Measurements from ENCODE around the gene BRI3.

BRI3 gene

GRCh38 chr7:98286701-98287485 lies 5.4 kb downstream of the BRI3 start:
- no peak for DNase-seq (ENCODE audit: low read depth, low spot score)

DNA sequence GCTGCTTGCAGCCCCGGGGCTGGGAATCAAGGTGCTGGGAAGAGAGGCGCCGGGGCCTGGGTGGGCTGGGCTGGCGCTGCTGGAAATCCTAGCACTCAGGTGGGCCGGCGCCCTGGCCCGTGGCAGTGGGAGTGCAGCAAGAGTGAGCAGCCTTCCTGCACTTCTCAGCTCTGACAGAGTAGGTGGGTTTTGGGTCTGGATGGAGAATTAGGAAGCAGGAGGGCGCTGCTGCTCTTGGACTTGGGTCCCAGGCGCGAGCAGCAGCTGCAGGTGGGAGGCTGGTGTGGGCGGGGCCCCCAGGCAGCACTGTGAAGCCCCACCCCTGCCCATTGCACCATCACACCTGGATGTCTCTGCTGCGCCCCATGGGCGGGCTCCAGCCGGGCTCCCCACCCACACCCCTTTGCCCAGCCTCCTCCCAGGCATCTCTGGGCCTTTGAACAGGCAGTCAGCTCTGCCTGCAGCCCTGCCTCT lies 6.0 kb downstream of the BRI3 start:
- no peak for DNase-seq (ENCODE audit: low read depth, low spot score)

GRCh38 chr7:98288064-98288823 lies 6.8 kb downstream of the BRI3 start:
- DNase-seq (ENCODE audit: low read depth, low spot score): no peak

DNA sequence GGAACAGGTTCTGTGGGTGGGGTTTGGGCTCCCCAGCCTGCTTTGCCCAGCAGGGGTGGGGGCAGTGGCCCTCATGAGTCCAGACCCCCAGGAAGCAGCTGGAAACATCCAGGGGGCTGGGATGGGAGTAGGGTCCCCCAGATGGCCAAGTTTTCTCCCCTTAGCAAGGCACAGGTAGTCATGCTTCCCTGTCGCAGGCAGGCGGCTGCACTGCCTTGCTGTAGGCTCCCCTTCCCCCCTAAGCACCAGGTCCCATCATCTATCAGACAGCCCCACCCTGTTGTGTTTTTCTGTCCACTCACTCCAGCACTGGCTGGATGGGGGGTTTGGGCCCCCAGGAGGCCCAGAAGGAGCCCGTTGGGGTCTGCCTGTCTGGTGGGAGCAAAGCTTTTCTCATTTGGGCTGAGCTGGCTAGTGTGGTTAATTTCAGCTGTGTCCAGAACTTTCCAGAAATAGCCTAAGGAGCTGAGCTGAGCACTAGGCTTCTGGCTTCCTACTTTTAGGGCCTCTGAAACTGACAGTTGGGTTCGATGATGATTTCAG lies 7.9 kb downstream of the BRI3 start:
- DNase-seq (ENCODE audit: low read depth, low spot score): no peak

- no peak for DNase-seq (ENCODE audit: low read depth, low spot score)
Observed at GRCh38 chr7:98291717-98292116, 10.2 kb downstream of the BRI3 start.

- no peak for DNase-seq (ENCODE audit: low read depth, low spot score)
Observed at GRCh38 chr7:98293265-98293664, 11.8 kb downstream of the BRI3 start.

- DNase-seq (ENCODE audit: low read depth, low spot score): no peak
Observed at GRCh38 chr7:98293746-98294145, 12.3 kb downstream of the BRI3 start.

DNA sequence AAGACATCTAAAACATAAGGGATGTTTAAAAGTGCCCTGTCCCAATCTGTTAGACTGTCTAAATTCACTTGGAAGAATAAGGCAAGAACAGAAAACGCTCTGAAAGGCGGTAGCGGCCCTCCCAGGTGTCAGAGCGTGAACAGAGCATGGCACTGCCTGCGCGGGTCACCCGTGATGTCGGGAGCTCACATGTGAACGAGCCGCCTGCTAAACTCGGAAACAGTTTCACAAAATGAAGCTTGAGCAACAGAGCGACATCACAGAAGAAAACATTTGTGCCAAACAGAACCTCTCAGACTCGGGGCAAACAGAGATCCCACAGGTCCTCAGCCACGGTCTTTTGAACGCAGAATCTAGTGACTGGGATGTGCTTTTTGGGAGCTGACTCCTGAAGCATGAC lies 12.8 kb downstream of the BRI3 start:
- no peak for DNase-seq (ENCODE audit: low read depth, low spot score)

DNA sequence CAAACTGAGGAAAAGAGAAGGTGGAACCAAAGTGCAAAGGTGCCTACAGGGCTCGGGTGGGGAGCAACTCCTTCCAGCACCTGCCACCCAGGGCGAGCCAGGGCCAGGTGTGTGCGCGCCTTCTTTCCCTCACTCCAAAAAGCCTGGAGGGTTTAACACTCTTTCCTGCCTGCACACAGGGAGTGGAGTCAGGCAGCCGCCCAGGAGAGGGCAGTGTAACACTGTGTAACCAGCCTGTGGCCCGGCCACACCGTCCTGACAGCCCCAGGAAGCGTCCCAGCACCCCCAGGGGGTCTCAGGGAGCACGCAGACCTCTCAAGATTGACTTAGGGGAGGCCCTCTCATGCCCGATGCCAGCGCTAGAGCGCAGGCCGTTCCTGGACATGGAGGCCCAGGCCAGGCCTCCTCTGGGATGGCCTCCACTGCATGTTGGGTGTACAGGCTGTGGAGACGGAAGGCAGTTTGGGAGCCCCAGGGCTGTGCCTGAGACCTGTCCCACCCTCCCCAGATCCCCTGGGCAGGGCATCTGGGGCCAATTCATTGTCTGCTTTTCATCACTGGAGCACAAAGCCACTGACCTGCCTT lies 13.4 kb downstream of the BRI3 start:
- DNase-seq (ENCODE audit: low read depth, low spot score): no peak

DNA sequence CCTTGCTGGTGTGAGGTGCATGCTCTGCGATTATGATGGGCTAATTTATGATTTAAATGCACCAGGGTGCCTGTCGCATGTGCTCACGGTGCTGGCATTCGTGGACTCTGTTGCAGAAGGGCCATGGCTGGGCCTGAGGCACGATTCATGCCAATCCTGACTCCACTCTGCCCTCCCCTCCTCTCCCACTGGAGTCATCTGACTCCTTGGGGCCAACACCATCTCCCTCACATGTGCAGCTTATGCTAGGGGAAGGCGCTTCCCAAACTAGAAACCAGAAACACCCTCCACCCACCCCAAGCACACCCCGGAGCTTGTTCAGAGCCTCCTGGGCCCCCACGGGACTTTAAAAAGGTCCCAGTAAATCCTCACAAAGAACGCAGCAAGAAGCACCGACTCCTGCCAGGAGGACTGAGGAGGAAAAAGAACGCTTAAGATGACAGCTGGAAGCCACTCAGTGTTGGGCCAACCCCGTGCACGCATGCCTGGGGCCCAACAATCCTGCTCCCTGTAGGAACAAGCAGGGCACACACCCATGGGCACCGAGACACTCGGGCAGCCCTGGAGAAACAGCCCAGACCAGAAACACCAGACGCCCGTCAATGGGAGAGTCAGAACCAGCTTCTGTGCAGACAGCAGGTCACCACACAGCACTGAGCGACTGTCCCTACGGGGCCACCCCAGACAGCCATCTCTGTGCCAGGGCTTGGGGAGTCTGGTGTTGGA lies 14.1 kb downstream of the BRI3 start:
- no peak for DNase-seq (ENCODE audit: low read depth, low spot score)

- DNase-seq (ENCODE audit: low read depth, low spot score): no peak
Observed at GRCh38 chr7:98296833-98297232, 15.3 kb downstream of the BRI3 start.

- no peak for DNase-seq (ENCODE audit: low read depth, low spot score)
Observed at GRCh38 chr7:98297626-98298286, 16.3 kb downstream of the BRI3 start.

DNA sequence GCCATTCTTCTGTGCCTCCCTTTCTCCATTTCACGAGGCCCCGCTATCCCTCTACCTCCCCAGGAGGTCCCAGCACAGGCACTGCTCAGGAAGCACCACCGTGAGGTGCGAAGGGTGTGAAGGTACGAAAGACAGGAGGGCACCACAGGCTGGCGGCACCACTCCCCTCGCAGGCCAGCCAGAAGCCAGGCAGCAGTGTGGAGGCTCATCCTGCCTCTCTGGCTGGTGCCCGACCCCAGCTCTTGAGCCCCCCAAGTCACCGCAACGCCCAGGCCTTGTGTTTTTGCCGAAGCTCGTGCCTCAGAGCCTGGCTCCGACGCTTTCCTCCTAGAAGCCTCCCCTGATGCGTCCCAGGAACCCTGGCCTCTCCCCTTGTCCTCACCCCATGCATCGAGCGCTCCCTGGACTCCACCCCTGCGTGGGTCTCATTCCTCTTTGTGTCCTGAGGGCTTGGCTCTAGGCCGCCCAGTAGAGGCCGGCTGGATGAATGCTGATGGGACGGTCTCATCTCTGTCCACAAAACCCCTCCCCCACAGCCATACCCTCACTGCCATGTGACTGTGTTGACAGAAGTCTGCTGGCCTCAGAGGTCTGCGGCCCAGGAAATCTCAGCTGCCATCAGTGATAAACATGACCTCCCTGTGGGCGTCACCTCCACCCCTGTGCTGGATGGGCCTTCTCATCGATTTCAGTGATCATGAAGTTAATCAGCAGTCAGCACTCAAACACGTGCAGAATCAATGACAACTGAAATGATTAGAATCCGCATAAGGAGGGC lies 19.3 kb downstream of the BRI3 start:
- DNase-seq (ENCODE audit: low read depth, low spot score): no peak

- no peak for DNase-seq (ENCODE audit: low read depth, low spot score)
Observed at GRCh38 chr7:98301693-98302470, 20.4 kb downstream of the BRI3 start.

DNA sequence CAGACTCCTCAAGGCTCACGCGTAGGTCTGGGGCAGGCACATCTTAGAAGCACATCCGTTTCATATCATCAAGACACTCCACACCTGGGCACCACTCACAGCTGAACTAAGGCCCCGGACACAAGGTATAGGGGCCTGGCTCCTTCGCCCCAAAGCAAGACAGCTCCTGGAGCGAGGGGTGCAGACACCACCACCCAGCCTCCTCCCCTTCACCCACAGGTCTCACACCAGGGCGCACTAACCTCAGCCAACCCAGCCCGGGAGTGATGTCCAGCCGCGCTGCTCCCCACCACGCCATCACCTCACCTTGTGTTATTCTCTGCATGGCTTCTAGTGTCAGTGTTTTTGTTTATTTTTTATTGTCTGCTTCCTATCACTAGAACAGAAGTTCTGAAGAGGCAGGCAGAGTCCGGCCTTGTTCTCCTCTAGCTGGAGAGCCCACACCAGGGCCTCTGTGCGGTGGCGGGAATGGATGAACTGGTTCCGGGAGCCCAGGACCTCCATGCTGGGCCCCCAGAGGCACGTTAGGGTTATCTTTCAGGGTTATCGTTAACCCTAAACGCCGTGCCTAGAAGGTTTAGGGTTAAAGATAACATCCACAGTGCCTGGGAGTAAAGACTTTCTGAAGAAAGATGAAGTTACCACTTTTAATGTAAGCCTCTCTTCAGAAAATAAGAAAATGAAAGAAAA lies 21.8 kb downstream of the BRI3 start:
- DNase-seq (ENCODE audit: low read depth, low spot score): no peak

GRCh38 chr7:98303906-98304305 lies 22.4 kb downstream of the BRI3 start:
- no peak for DNase-seq (ENCODE audit: low read depth, low spot score)

DNA sequence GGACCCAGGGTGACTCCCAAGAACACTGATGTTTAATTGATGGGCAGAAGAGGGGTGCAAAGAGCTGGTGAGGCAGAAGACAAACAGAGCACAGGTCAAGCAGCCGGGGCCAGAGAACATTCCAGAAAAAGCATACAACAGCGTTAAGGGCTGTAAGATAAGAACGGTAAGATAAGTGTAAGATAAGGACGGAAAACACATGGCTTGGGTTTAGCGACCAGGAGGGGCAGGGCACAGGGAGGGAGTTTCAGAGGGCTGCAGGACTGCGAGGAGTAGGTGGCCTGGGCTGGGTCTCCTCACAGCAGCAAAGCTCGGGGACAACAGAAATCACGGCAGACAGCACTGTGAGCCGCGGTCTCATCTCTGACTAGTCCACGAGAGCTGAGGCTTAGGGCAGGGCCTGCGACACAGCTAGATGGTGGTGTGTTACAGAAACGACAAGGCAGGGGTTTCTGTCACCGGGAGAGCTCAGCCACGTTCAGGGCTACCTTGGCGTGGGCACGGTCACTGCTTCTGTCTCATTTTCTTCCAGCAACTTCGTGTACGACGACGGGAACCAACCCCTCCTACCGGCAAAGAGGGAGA lies 24.6 kb downstream of the BRI3 start:
- no peak for DNase-seq (ENCODE audit: low read depth, low spot score)

DNA sequence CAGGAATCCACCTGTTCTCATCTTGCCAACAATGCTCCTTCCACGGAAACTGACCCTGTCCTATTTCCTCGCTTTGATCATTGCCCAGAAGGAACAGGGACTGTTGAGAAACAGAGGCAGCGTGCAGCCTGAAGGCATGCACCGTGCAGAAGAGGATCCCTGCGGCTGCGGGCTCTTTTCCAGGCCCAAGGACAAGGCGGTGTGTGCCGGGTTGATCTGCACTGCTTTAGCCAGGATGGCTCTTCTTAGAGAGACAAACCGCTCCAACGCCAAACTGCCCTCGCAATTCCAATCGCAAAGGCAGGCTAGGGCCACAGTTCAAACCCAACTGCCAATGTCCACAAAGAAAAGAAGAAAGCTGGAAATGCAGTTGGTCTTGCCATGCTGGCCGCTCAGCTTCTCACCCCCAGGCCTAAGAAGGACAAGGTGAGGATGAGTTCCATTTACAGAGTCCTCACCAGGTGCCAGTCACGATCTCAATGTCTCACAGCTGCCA lies 26.5 kb downstream of the BRI3 start:
- DNase-seq (ENCODE audit: low read depth, low spot score): no peak

Measured in activated CD4-positive, CD25-positive, alpha-beta regulatory T cell treated with anti-CD3 and anti-CD28 coated beads, Interleukin-2, amount 50 U/mL, for 16 hours (primary cell).